OCI-M2 (cell line): ENCODE measurements around the gene VWA7.
"Not testable (repeated sequence)": the region's sequence is repeated elsewhere in the genome, so short reads cannot be mapped to it uniquely, and the experiment has no call there.

Experiments
- DNase-seq: peaks from one replicate; lab custom pipeline; 2025; ENCODE audit not compliant: unreplicated experiment; lab: John Stamatoyannopoulos, UW

Gene VWA7

DNA sequence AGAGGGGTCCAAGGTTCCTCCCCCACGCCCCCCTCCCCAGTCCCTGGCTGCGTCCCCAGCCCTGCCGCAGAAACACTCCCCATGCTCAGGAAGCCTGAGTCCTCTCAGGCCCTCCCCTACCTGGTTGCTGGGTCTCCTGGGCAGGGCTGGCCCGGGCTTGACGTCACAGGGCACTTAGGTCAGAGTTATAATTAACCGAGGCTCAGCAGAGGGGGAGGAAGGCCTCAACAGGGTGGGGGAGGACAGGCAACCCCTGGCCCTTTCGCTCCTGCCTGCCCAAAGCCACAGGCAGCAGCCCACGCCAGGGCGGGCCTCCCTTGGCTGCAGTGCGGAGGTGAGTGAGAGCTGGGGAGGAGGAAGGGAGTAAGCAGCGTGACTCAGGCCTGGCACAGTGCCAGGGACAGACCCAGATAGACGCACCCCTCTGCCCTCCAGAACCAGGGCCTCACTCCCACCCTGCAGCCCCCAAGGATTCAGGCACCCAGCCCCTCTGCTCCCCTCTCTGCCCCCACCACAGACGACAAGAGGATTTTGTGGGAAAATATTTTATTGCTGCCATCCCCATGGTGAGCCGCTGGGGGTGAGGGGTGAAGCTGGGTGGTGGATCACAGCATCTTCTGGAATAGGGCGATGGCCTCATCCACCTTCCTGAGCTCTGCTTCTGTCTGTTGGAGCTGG is at the start of gene VWA7:
VWA7 (minus strand) TSS at position 340 of the 678 bp plus-strand sequence. CDS start 549 bp downstream, outside the sequence.
- DNase-seq = no peak

DNA sequence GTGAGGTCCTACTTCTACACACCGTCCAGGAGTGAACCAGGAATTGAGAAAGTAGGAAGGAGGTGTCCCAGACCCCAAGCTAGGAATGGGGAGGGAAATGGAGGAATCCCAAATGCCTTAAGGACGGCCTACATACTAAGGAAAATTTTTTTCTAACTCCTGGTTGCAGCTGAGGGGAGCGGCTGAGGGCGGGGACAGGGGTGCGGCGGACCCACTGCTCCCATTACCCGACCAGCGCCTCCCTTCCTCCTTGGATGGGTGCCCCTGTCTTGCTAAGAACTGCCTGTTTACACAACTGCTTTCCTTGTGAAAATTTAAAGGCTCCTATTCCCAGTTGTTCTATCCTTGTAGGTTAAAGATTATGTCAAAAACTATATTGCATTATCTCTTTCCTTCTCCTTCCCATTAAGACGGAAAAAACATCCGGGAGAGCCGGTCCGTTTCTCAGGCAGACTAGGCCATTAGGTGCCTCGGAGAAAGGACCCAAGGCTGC is 49.7 kb upstream of the VWA7 start:
- DNase-seq = peak; percentile 91

GRCh38 chr6:31825553-31825952 is 48.4 kb upstream of the VWA7 start:
- DNase-seq = no peak

GRCh38 chr6:31823592-31824196 is 46.6 kb upstream of the VWA7 start:
- not testable (repeated sequence) for DNase-seq

- DNase-seq = no peak
These were observed 45.1 kb upstream of the VWA7 start for GRCh38 chr6:31822036-31822821.

DNA sequence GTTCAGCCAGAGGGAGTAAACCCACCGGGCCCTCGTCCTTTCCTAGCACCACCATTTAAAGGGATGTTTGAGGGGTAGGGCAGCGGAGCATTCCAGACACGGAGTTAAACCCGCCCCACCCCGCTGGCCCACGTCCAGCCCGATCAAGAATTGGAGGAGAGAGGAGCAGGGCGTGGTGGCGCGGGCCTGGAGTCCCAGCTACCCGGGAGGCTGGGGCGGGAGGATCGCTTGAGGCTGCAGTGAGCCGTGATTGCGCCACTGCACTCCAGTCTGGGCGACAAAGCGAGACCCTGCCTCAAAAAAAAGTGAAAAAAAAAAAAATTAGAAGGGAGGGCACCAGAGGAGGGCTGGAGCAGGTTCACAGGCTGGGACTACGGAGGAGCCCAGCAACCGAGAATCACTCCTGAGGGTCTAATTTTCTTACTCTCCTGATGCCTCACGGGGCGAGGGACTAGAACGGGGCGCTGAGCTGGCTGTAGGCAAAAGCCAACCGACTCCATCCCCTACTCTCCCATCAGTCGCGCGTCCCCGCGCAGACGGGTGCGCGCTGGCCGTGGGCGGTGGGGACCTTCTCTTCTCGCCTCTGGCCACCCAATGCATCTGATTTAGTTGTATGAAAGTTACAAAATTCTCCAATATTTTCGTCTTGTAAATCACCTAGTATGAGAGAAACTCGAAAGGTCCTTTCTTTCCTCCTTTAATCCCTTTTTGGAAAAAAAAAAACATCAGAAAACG is 44.3 kb upstream of the VWA7 start:
- no peak for DNase-seq

GRCh38 chr6:31820399-31820798 is 43.3 kb upstream of the VWA7 start:
- DNase-seq = not testable (repeated sequence)

GRCh38 chr6:31819871-31820299 is 42.8 kb upstream of the VWA7 start:
- no peak for DNase-seq

- not testable (repeated sequence) for DNase-seq
These were observed 40.9 kb upstream of the VWA7 start for GRCh38 chr6:31817929-31818511.

DNA sequence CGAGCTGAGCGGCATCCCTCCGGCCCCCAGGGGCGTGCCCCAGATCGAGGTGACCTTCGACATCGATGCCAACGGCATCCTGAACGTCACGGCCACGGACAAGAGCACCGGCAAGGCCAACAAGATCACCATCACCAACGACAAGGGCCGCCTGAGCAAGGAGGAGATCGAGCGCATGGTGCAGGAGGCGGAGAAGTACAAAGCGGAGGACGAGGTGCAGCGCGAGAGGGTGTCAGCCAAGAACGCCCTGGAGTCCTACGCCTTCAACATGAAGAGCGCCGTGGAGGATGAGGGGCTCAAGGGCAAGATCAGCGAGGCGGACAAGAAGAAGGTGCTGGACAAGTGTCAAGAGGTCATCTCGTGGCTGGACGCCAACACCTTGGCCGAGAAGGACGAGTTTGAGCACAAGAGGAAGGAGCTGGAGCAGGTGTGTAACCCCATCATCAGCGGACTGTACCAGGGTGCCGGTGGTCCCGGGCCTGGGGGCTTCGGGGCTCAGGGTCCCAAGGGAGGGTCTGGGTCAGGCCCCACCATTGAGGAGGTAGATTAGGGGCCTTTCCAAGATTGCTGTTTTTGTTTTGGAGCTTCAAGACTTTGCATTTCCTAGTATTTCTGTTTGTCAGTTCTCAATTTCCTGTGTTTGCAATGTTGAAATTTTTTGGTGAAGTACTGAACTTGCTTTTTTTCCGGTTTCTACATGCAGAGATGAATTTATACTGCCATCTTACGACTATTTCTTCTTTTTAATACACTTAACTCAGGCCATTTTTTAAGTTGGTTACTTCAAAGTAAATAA is 40.2 kb upstream of the VWA7 start:
- DNase-seq = not testable (repeated sequence)

DNA sequence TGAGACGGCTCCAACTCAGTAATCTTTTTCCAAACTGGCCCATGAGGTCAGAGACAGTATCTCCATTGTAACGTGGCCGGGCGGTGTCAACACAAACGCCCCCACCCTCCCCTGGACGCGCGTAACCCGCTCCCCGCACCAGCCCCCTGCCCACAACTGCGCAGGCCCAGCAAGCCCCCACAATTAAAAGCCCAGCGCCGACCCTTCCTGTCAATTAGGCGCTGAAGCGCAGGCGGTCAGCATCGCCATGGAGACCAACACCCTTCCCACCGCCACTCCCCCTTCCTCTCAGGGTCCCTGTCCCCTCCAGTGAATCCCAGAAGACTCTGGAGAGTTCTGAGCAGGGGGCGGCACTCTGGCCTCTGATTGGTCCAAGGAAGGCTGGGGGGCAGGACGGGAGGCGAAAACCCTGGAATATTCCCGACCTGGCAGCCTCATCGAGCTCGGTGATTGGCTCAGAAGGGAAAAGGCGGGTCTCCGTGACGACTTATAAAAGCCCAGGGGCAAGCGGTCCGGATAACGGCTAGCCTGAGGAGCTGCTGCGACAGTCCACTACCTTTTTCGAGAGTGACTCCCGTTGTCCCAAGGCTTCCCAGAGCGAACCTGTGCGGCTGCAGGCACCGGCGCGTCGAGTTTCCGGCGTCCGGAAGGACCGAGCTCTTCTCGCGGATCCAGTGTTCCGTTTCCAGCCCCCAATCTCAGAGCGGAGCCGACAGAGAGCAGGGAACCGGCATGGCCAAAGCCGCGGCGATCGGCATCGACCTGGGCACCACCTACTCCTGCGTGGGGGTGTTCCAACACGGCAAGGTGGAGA is 38.1 kb upstream of the VWA7 start, which contains the start of the genes HSPA1A and HSPA1L:
HSPA1A (plus strand) TSS at position 519 of the 814 bp plus-strand sequence; CDS start at position 733, 214 bp downstream.
HSPA1L (minus strand) TSS at position 259 of the 814 bp plus-strand sequence. CDS start 3,311 bp downstream, outside the sequence.
- DNase-seq = peak; percentile 90

DNA sequence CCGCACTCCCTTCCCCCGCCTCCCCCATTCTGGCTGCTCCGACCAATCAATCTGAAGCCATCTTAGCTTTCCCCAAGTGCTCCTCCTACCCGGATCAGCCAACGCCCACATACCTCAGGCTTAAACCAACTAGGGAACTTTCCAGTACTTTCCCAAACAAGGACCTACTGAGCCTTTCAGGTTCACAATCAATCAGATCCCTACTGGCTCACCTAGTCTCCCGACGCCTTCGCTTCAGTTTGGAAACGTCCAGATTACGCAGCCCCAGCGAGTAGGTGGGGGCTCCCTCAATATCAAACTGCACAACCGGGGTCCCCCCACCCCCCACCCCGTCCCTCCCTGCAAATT is 37.5 kb upstream of the VWA7 start:
- no peak for DNase-seq

GRCh38 chr6:31813465-31813849 is 36.3 kb upstream of the VWA7 start:
- DNase-seq = no peak

DNA sequence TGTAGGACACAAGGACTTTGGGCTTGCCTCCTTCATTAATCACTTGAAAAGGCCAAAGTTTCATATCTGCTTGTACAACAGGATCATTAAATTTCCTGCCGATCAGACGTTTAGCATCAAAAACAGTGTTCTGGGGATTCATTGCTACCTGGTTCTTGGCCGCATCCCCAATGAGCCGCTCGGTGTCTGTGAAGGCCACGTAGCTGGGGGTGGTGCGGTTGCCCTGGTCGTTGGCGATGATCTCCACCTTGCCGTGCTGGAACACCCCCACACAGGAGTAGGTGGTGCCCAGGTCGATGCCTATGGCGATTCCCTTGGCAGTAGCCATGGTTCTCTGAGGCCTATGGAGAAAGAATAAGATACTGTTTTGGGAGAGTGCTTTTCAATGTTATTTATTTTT is 34.5 kb upstream of the VWA7 start:
- no peak for DNase-seq

DNA sequence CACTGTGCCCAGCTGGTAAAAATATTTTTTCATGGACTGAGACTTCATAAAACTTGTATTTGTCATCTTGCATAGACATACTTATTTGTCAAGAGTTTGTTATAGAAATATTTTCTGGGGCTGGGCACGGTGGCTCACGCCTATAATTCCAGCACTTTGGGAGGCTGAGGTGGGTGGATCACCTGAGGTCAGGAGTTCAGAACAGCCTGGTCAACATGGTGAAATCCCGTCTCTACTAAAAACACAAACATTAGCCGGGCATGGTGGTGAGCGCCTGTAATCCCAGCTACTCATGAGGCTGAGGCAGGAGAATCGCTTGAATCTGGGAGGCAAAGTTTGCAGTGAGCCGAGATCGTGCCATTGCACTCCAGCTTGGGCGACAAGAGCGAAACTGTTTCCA is 31.5 kb upstream of the VWA7 start:
- not testable (repeated sequence) for DNase-seq

GRCh38 chr6:31806470-31807272 is 29.5 kb upstream of the VWA7 start, which contains the start of gene LSM2:
TSS of gene LSM2 (minus strand) at chr6:31806966. CDS start at chr6:31806757, 209 bp downstream.
- DNase-seq = peak; percentile 94

GRCh38 chr6:31805939-31806469 is 28.9 kb upstream of the VWA7 start:
- no peak for DNase-seq
